Left lung (tissue), 10 donors: ENCODE results near the gene CCDC27. TPM values are rescaled to one million over a fixed set of nuclear protein-coding genes. Genes with fewer than 3 reads are reported as not detected.

Source experiments
- ATAC-seq: fragments of 200-7000 bp; cut with Tn5 transposase; one replicate; pipeline ENCODE4 v1.9.1; 2020; ENCODE audit warnings: moderate library complexity
- DNase-seq, 4 donors: peaks; one replicate each; pipeline ENCODE4 v3.0.0-alpha.2; 2013 to 2020
- H3K27ac ChIP-seq, 2 donors: fragments of 200-600 bp; sonication (generic) in 1 of 2; one replicate each; pipeline versions ENCODE4 v1.5.0 to v1.8.0; 2020 to 2021
- H3K27me3 ChIP-seq, 2 donors: fragments of 200-600 bp; sonication (generic) in 1 of 2; one replicate each; pipeline versions ENCODE4 v1.5.0 to v1.8.0; 2020 to 2021
- H3K36me3 ChIP-seq, 2 donors: fragments of 200-600 bp; sonication (generic) in 1 of 2; one replicate each; pipeline versions ENCODE4 v1.5.0 to v1.8.0; 2020 to 2021
- H3K4me1 ChIP-seq, 2 donors: fragments of 200-600 bp; one replicate each; pipeline ENCODE4 v1.8.0; 2021
- H3K4me3 ChIP-seq, 2 donors: fragments of 200-600 bp; sonication (generic) in 1 of 2; one replicate each; pipeline versions ENCODE4 v1.5.0 to v1.8.0; 2020 to 2021; ENCODE audit warnings: mild to moderate bottlenecking in 1 of 2
- H3K9me3 ChIP-seq, 2 donors: fragments of 200-600 bp; sonication (generic) in 1 of 2; one replicate each; pipeline versions ENCODE4 v1.5.0 to v1.8.0; 2020 to 2021
- intact Hi-C, 2 donors: fragments of 100-400 bp; cut with DNase I; formaldehyde crosslinking; loops; one replicate each; pipeline versions ENCODE4 v1.11.2 to v1.14.2; 2022
- polyA plus RNA-seq, 6 donors: library from polyadenylated mRNA; unstranded; fragments of 120-200 nt; gene quantifications; one replicate each; pipeline ENCODE4 v1.2.1, GENCODE V29; 2013; ENCODE audit not compliant: insufficient read length in 6 of 6
- total RNA-seq, 2 donors: library from RNA; stranded (reverse); fragmentation: NEBNext Ultra II Directional; extraction: Animal tissue kit (Norgen Biotek cat#: 25700); gene quantifications; one replicate each; pipeline ENCODE4 v1.2.1, GENCODE V29; 2021
- TF ChIP-seq, protein P1 (sequence below), 2 donors: fragments of 200-600 bp; sonication (generic) in 1 of 2; IDR thresholded peaks; one replicate each; pipeline versions ENCODE4 v1.5.0 to v1.8.0; 2021; ENCODE audit warnings: antibody characterized with exemption in 2 of 2
- donor health status: DM: no; HTN: yes; CAD: no.
- donor health status: DM: no; HTN: no; CAD: no.

Gene CCDC27
- total and polyA plus RNA-seq, 8 donors = 0.17 to 0.31 (median 0.25) TPM; not detected in 2

DNA sequence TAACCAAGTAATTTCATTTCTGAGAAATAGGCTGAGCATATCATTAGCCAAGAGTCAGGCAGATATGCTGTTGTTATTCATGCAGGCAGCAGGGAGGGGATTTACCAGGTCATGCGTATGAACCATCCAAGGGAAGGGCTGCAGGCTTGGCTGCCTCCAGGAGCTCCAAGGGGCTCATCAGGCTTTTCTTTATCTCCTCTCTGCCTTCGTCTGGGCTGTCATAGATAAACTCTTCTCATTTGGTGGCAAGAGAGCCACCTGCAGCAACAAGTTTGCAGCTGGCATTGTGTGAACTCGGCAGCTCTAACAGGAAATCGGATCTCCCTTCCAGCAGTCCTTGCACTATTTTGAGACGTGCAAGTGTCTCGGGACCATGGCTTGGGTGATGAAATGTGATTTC is 7.5 kb downstream of the CCDC27 start:
- ATAC-seq (no peak), DNase-seq (no peak)
- no peaks in the 10 kb centered on the region for H3K36me3 ChIP-seq
- peaks cover 0 to 66% of the 10 kb centered on the region in 2 donors for H3K27me3 ChIP-seq
- intact Hi-C loops = no loop called here
- TF ChIP-seq, protein P1, sequence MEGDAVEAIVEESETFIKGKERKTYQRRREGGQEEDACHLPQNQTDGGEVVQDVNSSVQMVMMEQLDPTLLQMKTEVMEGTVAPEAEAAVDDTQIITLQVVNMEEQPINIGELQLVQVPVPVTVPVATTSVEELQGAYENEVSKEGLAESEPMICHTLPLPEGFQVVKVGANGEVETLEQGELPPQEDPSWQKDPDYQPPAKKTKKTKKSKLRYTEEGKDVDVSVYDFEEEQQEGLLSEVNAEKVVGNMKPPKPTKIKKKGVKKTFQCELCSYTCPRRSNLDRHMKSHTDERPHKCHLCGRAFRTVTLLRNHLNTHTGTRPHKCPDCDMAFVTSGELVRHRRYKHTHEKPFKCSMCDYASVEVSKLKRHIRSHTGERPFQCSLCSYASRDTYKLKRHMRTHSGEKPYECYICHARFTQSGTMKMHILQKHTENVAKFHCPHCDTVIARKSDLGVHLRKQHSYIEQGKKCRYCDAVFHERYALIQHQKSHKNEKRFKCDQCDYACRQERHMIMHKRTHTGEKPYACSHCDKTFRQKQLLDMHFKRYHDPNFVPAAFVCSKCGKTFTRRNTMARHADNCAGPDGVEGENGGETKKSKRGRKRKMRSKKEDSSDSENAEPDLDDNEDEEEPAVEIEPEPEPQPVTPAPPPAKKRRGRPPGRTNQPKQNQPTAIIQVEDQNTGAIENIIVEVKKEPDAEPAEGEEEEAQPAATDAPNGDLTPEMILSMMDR (IDR thresholded peaks at IDR 0.05) = no peak
- no peak overlapping the region for H3K4me3 ChIP-seq
- no peak overlapping the region for H3K27ac ChIP-seq
- H3K4me1 ChIP-seq = no peaks in the 10 kb centered on the region
- no peaks in the 10 kb centered on the region for H3K9me3 ChIP-seq

GRCh38 chr1:3761296-3762010 is 9.2 kb downstream of the CCDC27 start:
- DNase-seq (peak in 1 of 4 donors; percentile 53), ATAC-seq (no peak)
- Histone ChIP-seq H3K27ac (no peak overlapping the region), H3K36me3 (no peaks in the 10 kb centered on the region), H3K4me1 (no peaks in the 10 kb centered on the region), H3K9me3 (no peaks in the 10 kb centered on the region), H3K4me3 (no peak overlapping the region), H3K27me3 (peaks cover 0 to 49% of the 10 kb centered on the region in 2 donors)
- intact Hi-C loops = no loop called here
- TF ChIP-seq, protein P1 (IDR thresholded peaks at IDR 0.05) = no peak

- H3K36me3 ChIP-seq = no peaks in the 10 kb centered on the region
- no peaks in the 10 kb centered on the region for H3K9me3 ChIP-seq
- H3K4me3 ChIP-seq = no peak overlapping the region
- DNase-seq = peak in 1 of 4 donors; percentile 71
- no peak for ATAC-seq
- no peaks in the 10 kb centered on the region for H3K4me1 ChIP-seq
- H3K27ac ChIP-seq = no peak overlapping the region
- intact Hi-C loops = no loop called here
- TF ChIP-seq, protein P1 (IDR thresholded peaks at IDR 0.05) = no peak
- peaks cover 0 to 48% of the 10 kb centered on the region in 2 donors for H3K27me3 ChIP-seq
These were observed 10.1 kb downstream of the CCDC27 start for GRCh38 chr1:3762151-3762872.

GRCh38 chr1:3762873-3763228 is 10.6 kb downstream of the CCDC27 start:
- ATAC-seq = no peak
- no peaks in the 10 kb centered on the region for H3K36me3 ChIP-seq
- peak in 1 of 4 donors; percentile 79 for DNase-seq
- no peaks in the 10 kb centered on the region for H3K4me1 ChIP-seq
- TF ChIP-seq, protein P1 (IDR thresholded peaks at IDR 0.05) = no peak
- intact Hi-C loops = no loop called here
- no peaks in the 10 kb centered on the region for H3K9me3 ChIP-seq
- peaks cover 0 to 46% of the 10 kb centered on the region in 2 donors for H3K27me3 ChIP-seq
- H3K27ac ChIP-seq = no peak overlapping the region
- no peak overlapping the region for H3K4me3 ChIP-seq

DNA sequence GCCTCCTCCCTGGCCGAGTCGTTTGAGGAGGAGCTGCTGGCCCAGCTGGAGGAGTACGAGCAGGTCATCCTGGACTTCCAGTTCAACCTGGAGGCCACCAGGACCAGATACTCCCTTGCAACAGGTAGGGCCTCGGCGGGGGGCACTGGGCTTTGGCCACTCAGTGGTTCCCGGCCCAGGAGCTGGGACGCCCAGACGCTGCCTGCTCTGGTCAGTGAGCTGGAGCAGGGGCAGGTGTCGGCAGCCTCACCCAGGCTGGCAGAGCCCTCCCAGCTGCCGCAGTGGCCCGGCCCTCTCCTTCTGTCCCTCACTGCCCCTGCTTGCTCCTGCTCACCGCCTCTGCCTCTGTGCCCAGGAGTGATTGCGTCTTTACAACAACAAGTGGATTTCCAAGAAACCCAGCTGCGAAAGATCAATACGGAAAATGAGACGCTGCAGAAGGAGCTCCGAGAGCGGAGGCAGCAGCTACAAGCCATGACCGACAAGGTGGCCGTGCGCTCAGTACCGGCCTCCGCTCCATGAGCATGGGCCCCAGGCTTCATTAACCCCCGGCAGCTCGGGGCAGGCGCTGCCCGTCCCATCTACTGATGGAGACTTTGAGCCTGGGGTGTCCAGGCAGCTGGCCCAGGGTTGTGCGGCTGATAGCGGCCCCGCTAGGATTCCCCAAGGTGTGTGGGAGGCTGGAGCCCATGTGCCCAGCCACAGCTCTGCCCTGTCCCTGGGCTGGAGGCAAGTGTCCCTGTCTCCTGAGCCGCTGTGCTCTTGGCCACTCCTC is 11.3 kb downstream of the CCDC27 start:
- Histone ChIP-seq H3K9me3 (no peaks in the 10 kb centered on the region), H3K27ac (no peak overlapping the region), H3K27me3 (peaks cover 0 to 47% of the 10 kb centered on the region in 2 donors), H3K36me3 (no peaks in the 10 kb centered on the region), H3K4me1 (no peaks in the 10 kb centered on the region), H3K4me3 (no peak overlapping the region)
- no peak for ATAC-seq
- TF ChIP-seq, protein P1 (IDR thresholded peaks at IDR 0.05) = no peak
- DNase-seq = peak in 1 of 4 donors; percentile 67
- intact Hi-C loops = no loop called here
